GM12892 (cell line): Measurements from ENCODE around the gene CNDP1.

ENCODE experiments used
- POLR2A ChIP-seq: IDR thresholded peaks from 2 replicates; pipeline ENCODE4 v1.6.1; 2011; ENCODE audit warnings: low read depth, low read length, control low read depth
- POLR2AphosphoS5 ChIP-seq: IDR thresholded peaks from 2 replicates; pipeline ENCODE4 v1.6.1; 2011; ENCODE audit warnings: low read depth, low read length, control low read depth
- TAF1 ChIP-seq: IDR thresholded peaks from 2 replicates; pipeline ENCODE4 v1.6.1; 2011; ENCODE audit warnings: low read depth, mild to moderate bottlenecking, control low read depth, low read length, borderline replicate concordance

- TF ChIP-seq POLR2A, result no peak
- no peak for TF ChIP-seq POLR2AphosphoS5
- no peak for TF ChIP-seq TAF1
Observed at GRCh38 chr18:74631212-74631611, 96.9 kb downstream of the CNDP1 start.
